Endodermal cell (in vitro differentiated cells): ENCODE results near the gene ZC3H12C. TPM values are rescaled to one million over a fixed set of nuclear protein-coding genes. Genes with fewer than 3 reads are reported as not detected.
"Not testable (repeated sequence)": the region's sequence is repeated elsewhere in the genome, so short reads cannot be mapped to it uniquely, and the experiment has no call there.

Experiments used
- DNase-seq: peaks from one replicate; pipeline ENCODE4 v3.0.0-alpha.2; 2017
- H3K27ac ChIP-seq: 2 replicates; pipeline ENCODE4 v1.5.1; 2013; ENCODE audit warnings: mild to moderate bottlenecking, low read depth, low read length, moderate library complexity
- H3K27me3 ChIP-seq: 2 replicates; pipeline ENCODE4 v1.6.1; 2013; ENCODE audit warnings: mild to moderate bottlenecking, low read length, moderate library complexity; ENCODE audit not compliant: insufficient read depth, control insufficient read depth, poor library complexity, severe bottlenecking
- H3K36me3 ChIP-seq: 2 replicates; pipeline ENCODE4 v1.7.0; 2013; ENCODE audit warnings: mild to moderate bottlenecking, low read length, moderate library complexity; ENCODE audit not compliant: control insufficient read depth, insufficient read depth
- H3K4me1 ChIP-seq: one replicate; pipeline ENCODE4 v1.7.0; 2013; ENCODE audit warnings: low read length; ENCODE audit not compliant: control insufficient read depth, insufficient read depth
- H3K4me3 ChIP-seq: 2 replicates; pipeline ENCODE4 v1.5.1; 2013; ENCODE audit warnings: mild to moderate bottlenecking, low read length, moderate library complexity
- H3K9ac ChIP-seq: 2 replicates; pipeline ENCODE4 v1.6.1; 2013; ENCODE audit warnings: mild to moderate bottlenecking, low read length, moderate library complexity; ENCODE audit not compliant: poor library complexity, severe bottlenecking; ENCODE audit errors: extremely low read depth
- H3K9me3 ChIP-seq: 2 replicates; pipeline ENCODE4 v1.6.1; 2013; ENCODE audit warnings: mild to moderate bottlenecking, low read length, moderate library complexity; ENCODE audit not compliant: control insufficient read depth
- H3K27ac Mint-ChIP-seq: 2 replicates; pipeline ENCODE4 v1.8.0; 2020; ENCODE audit warnings: mixed read lengths
- H3K27me3 Mint-ChIP-seq: 2 replicates; pipeline ENCODE4 v1.8.0; 2021; ENCODE audit warnings: mild to moderate bottlenecking, mixed read lengths; ENCODE audit not compliant: insufficient read depth
- H3K36me3 Mint-ChIP-seq: 2 replicates; pipeline ENCODE4 v1.8.0; 2020; ENCODE audit warnings: low read depth, mixed read lengths
- H3K4me1 Mint-ChIP-seq: 2 replicates; pipeline ENCODE4 v1.8.0; 2020; ENCODE audit warnings: mixed read lengths
- H3K4me3 Mint-ChIP-seq: 2 replicates; pipeline ENCODE4 v1.8.0; 2020; ENCODE audit warnings: mild to moderate bottlenecking, moderate library complexity, mixed read lengths
- H3K9me3 Mint-ChIP-seq: 2 replicates; pipeline ENCODE4 v1.8.0; 2020; ENCODE audit warnings: mild to moderate bottlenecking, mixed read lengths
- WGBS, 2 experiments: methylation state at CpG; one replicate each; pipeline versions ENCODE4 v1.1.5 to v1.1.7; 2013; ENCODE audit warnings: missing lambda C conversion rate in 2 of 2, mixed read lengths in 1 of 2; ENCODE audit not compliant: insufficient coverage in 1 of 2, insufficient read length in 1 of 2; 5-methylcytosine and 5-hydroxymethylcytosine counted together
- total RNA-seq, 2 donors: library from RNA; stranded (reverse); fragmentation: NEBNext Ultra II Directional in 1 of 2; extraction: Animal tissue kit (Norgen Biotek cat#: 25700) in 1 of 2; gene quantifications; 2 replicates in 1 of 2; 3 replicates in 1 of 2; pipeline ENCODE4 v1.2.1, GENCODE V29; 2021
- TF ChIP-seq, protein P1 (sequence below): fragments of 200-600 bp; sonication (generic); conservative IDR thresholded peaks from 2 replicates; pipeline ENCODE4 v1.5.0; 2021; ENCODE audit warnings: antibody characterized with exemption, mild to moderate bottlenecking

The ZC3H12C gene
- total RNA-seq, 2 donors from 2014 or later = 4.1 to 5.6 TPM

DNA sequence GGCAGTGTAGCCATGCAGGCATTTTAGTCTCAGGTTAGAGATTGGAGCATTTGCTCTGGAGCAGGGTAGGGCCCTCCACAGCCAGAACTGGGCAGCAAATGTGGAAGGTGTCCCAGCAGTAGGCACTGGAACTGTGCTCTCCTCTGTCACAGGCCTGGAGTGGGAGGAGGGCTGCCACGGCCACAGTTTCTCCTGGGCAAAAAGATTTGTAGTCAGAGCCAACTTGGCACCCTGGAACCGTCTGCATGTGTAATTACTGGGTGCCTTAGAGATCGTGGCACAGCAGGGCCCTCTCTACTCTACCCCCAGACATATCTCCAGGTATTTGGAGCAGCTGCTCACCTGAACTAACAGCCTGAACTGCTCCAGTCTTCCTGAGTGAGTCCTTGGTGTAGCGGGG lies 93.7 kb downstream of the ZC3H12C start:
- H3K4me3 Mint-ChIP-seq = no peak overlapping the region
- no peak overlapping the region for H3K9ac ChIP-seq
- no peaks in the 10 kb centered on the region for H3K27me3 Mint-ChIP-seq
- no peaks in the 10 kb centered on the region for H3K9me3 ChIP-seq
- no peak for DNase-seq
- TF ChIP-seq, protein P1, sequence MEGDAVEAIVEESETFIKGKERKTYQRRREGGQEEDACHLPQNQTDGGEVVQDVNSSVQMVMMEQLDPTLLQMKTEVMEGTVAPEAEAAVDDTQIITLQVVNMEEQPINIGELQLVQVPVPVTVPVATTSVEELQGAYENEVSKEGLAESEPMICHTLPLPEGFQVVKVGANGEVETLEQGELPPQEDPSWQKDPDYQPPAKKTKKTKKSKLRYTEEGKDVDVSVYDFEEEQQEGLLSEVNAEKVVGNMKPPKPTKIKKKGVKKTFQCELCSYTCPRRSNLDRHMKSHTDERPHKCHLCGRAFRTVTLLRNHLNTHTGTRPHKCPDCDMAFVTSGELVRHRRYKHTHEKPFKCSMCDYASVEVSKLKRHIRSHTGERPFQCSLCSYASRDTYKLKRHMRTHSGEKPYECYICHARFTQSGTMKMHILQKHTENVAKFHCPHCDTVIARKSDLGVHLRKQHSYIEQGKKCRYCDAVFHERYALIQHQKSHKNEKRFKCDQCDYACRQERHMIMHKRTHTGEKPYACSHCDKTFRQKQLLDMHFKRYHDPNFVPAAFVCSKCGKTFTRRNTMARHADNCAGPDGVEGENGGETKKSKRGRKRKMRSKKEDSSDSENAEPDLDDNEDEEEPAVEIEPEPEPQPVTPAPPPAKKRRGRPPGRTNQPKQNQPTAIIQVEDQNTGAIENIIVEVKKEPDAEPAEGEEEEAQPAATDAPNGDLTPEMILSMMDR = no peak
- H3K4me3 ChIP-seq = no peak overlapping the region
- H3K4me1 Mint-ChIP-seq = peaks cover 7% of the 10 kb centered on the region
- H3K27ac Mint-ChIP-seq = no peak overlapping the region
- no peaks in the 10 kb centered on the region for H3K36me3 Mint-ChIP-seq
- 92 to 94% methylated on average over 2 to 4 of the region's 4 CpGs for WGBS, 2 experiments
- H3K4me1 ChIP-seq = no peaks in the 10 kb centered on the region
- H3K9me3 Mint-ChIP-seq = no peaks in the 10 kb centered on the region
- H3K36me3 ChIP-seq = no peaks in the 10 kb centered on the region
- no peaks in the 10 kb centered on the region for H3K27me3 ChIP-seq
- no peak overlapping the region for H3K27ac ChIP-seq

DNA sequence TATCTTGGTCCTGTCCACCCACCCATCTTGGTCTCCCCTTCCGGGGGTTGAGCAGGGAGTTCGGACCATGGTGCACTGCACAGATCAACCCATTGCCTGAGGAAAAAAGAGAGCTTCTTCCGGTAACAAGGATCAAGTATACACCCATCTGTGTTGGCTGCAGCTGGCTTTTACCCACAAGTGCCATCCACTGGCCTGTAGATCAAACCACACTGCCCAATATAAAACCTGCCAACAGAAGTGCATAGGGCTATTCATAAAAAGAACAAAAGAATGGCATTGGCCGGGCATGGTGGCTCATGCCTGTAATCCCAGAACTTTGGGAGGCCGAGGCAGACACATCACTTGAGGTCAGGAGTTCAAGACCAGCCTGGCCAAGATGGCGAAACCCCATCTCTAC lies 94.5 kb downstream of the ZC3H12C start:
- no peaks in the 10 kb centered on the region for H3K27me3 Mint-ChIP-seq

DNA sequence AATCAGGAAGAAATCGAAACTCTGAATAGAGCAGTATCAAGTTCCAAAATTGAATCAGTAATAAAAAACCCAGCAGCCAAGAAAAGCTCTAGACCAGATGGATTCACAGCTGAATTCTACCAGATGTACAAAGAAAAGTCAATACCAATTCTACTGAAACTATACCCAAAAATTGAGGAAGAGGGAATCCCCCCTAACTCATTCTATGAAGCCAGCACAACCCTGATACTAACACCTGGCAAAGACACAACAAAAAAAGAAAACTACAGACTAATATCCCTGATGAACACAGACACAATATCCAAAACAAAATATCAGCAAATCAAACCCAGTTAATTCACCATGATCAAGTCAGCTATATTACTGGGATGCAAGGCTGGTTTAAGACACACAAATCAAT lies 97.7 kb downstream of the ZC3H12C start:
- TF ChIP-seq, protein P1 = no peak
- no peak overlapping the region for H3K9ac ChIP-seq
- Mint-ChIP-seq H3K4me1 (no peaks in the 10 kb centered on the region), H3K36me3 (no peaks in the 10 kb centered on the region), H3K9me3 (no peaks in the 10 kb centered on the region), H3K27ac (no peak overlapping the region), H3K4me3 (no peak overlapping the region), H3K27me3 (no peaks in the 10 kb centered on the region)
- H3K36me3 ChIP-seq = no peaks in the 10 kb centered on the region
- H3K27ac ChIP-seq = no peak overlapping the region
- H3K4me3 ChIP-seq = no peak overlapping the region
- DNase-seq = no peak
- H3K9me3 ChIP-seq = no peaks in the 10 kb centered on the region
- no peaks in the 10 kb centered on the region for H3K27me3 ChIP-seq
- no peaks in the 10 kb centered on the region for H3K4me1 ChIP-seq
- WGBS, 2 experiments = 83 to 88% methylated on average over 1 of the region's 1 CpG

More for the DNA sequence above, 94.5 kb downstream of the ZC3H12C start:
- Histone ChIP-seq H3K9me3 (no peaks in the 10 kb centered on the region), H3K4me1 (no peaks in the 10 kb centered on the region), H3K27ac (no peak overlapping the region), H3K27me3 (no peaks in the 10 kb centered on the region), H3K9ac (no peak overlapping the region), H3K36me3 (no peaks in the 10 kb centered on the region), H3K4me3 (no peak overlapping the region)
- no peak overlapping the region for H3K27ac Mint-ChIP-seq
- WGBS, 2 experiments = 92 to 95% methylated on average over 4 to 6 of the region's 6 CpGs
- TF ChIP-seq, protein P1 = no peak
- no peaks in the 10 kb centered on the region for H3K9me3 Mint-ChIP-seq
- no peak for DNase-seq
- H3K36me3 Mint-ChIP-seq = no peaks in the 10 kb centered on the region
- peaks cover 7% of the 10 kb centered on the region for H3K4me1 Mint-ChIP-seq
- H3K4me3 Mint-ChIP-seq = no peak overlapping the region

DNA sequence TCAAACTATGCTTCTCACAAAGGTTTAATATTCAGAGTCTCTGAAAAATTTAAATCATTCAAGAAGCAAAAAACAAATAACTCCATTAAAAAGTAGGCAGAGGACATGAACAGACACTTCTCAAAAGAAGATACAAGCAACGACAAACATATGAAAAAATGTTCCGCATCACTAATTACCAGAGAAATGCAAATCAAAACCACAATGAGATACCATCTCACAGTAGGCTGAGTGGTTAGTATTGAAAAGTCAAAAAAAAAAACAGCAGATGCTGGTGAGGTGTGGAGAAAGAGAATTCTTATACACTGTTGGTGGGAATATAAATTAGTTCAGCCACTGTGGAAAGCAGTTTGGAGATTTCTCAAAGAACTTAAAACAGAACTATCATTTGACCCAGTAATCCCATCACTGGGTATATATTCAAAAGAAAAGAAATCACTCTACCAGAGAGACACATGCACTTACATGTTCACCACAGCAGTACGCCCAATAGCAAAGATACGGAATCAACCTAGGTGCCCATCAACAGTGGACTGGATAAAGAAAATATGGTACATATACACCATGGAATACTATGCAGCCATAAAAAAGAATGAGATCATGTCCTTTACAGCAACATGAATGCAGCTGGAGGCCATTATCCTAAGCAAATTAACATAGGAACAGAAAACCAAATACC lies 99.6 kb downstream of the ZC3H12C start:
- not testable (repeated sequence) for H3K36me3 ChIP-seq, H3K27ac Mint-ChIP-seq, H3K4me3 Mint-ChIP-seq, H3K4me3 ChIP-seq, H3K9me3 ChIP-seq, H3K27me3 Mint-ChIP-seq, H3K9me3 Mint-ChIP-seq, H3K27ac ChIP-seq, H3K4me1 ChIP-seq, H3K36me3 Mint-ChIP-seq, DNase-seq, H3K4me1 Mint-ChIP-seq, H3K9ac ChIP-seq, H3K27me3 ChIP-seq
- 98% methylated on average over 4 of the region's 4 CpGs; no CpG with 5 or more reads in 1 of the 2 experiments for WGBS, 2 experiments

DNA sequence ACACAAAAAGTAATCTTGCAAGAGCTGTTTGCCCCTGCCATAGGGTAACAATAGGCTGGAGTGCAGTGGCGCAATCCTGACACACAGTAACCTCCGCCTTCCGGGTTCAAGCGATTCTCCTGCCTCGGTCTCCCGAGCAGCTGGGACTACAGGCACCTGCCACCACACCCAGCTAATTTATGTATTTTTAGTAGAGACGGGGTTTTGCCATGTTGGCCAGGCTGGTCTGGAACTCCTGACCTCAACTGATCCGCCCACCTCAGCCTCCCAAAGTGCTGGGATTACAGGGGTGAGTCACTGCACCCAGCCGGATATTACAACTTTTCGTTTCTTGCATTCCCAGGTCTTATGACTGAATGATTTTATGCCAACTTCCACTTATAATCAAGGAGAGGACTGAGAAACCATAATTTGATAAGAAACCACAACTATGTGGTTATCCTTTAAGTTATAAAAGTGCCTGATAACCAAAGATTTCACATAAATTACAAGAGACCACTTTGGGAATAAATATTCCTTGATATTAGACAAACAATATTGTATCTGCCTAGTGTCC lies 101.1 kb downstream of the ZC3H12C start:
- not testable (repeated sequence) for H3K4me1 Mint-ChIP-seq

More for the DNA sequence above, 101.1 kb downstream of the ZC3H12C start:
- H3K4me3 ChIP-seq, H3K27me3 ChIP-seq, H3K27me3 Mint-ChIP-seq, H3K36me3 Mint-ChIP-seq, H3K27ac Mint-ChIP-seq, H3K9me3 Mint-ChIP-seq, H3K36me3 ChIP-seq, H3K9me3 ChIP-seq, H3K27ac ChIP-seq, H3K4me3 Mint-ChIP-seq, DNase-seq, H3K9ac ChIP-seq, H3K4me1 ChIP-seq: not testable (repeated sequence)
- 95% methylated on average over 7 to 10 of the region's 10 CpGs for WGBS, 2 experiments
